OCI-LY7 (cell line): Measurements from ENCODE around the gene C17orf50. TPM values are rescaled to one million over a fixed set of nuclear protein-coding genes. Genes with fewer than 3 reads are reported as not detected.

Experiments used
- BruUV-seq: library from RNA; stranded (reverse); fragments of 400-500 nt; replicated peaks from 2 replicates; lab custom pipeline; 2021; lab: Mats Ljungman, UMichigan
- CTCF ChIA-PET: fragments of 300-600 bp; sonication (Branson Sonifier 250); formaldehyde crosslinking; loops from one replicate; lab custom pipeline; 2022; ENCODE audit warnings: antibody characterized with exemption; ENCODE audit not compliant: unreplicated experiment; lab: Charles Lee
- POLR2A ChIA-PET: fragments of 300-600 bp; sonication (Branson Sonifier 250); formaldehyde crosslinking; loops from one replicate; lab custom pipeline; 2022; ENCODE audit warnings: antibody characterized with exemption; lab: Charles Lee
- DNase-seq: peaks from one replicate; pipeline ENCODE4 v3.0.0-alpha.2; 2015; ENCODE audit warnings: low spot score
- H2AFZ ChIP-seq: fragments of 200-600 bp; sonication (generic), shearing (Covaris generic); 2 replicates; pipeline ENCODE4 v1.6.1; 2014; ENCODE audit warnings: mild to moderate bottlenecking, antibody characterized with exemption, low read length, moderate library complexity
- H3K27ac ChIP-seq: fragments of 200-600 bp; sonication (generic); 2 replicates; pipeline ENCODE4 v1.5.1; 2014; ENCODE audit warnings: mixed run types, low read depth, mild to moderate bottlenecking, moderate library complexity, low read length, inconsistent platforms; ENCODE audit not compliant: poor library complexity, severe bottlenecking
- H3K36me3 ChIP-seq: fragments of 200-600 bp; sonication (generic); 2 replicates; pipeline ENCODE4 v1.6.1; 2014; ENCODE audit warnings: mild to moderate bottlenecking, antibody characterized with exemption, low read length, moderate library complexity, mixed read lengths; ENCODE audit not compliant: insufficient read depth
- H3K4me1 ChIP-seq: fragments of 200-600 bp; sonication (generic); 2 replicates; pipeline ENCODE4 v1.5.1; 2014; ENCODE audit warnings: mild to moderate bottlenecking, low read length; ENCODE audit not compliant: insufficient read depth, poor library complexity, severe bottlenecking
- H3K4me2 ChIP-seq: fragments of 200-600 bp; sonication (generic); 2 replicates; pipeline ENCODE4 v1.6.1; 2014; ENCODE audit warnings: mild to moderate bottlenecking, low read length
- H3K4me3 ChIP-seq: fragments of 200-600 bp; sonication (generic); 2 replicates; pipeline ENCODE4 v1.5.1; 2014; ENCODE audit warnings: mild to moderate bottlenecking, low read depth, low read length; ENCODE audit not compliant: poor library complexity, severe bottlenecking
- H3K79me2 ChIP-seq: fragments of 200-600 bp; sonication (generic); 2 replicates; pipeline ENCODE4 v1.6.1; 2016; ENCODE audit warnings: low read depth, mild to moderate bottlenecking, low read length, moderate library complexity, mixed read lengths; ENCODE audit not compliant: insufficient read depth
- H3K9me2 ChIP-seq: fragments of 200-600 bp; sonication (generic); 2 replicates; pipeline ENCODE4 v1.6.1; 2016; ENCODE audit warnings: mild to moderate bottlenecking, low read length, mixed read lengths; ENCODE audit not compliant: insufficient read depth
- H3K9me3 ChIP-seq: fragments of 200-600 bp; sonication (generic); 2 replicates; pipeline ENCODE4 v1.6.1; 2014; ENCODE audit warnings: mild to moderate bottlenecking, mixed run types, low read length, mixed read lengths
- H4K20me1 ChIP-seq: fragments of 200-600 bp; sonication (generic); 2 replicates; pipeline ENCODE4 v1.6.1; 2014; ENCODE audit warnings: mild to moderate bottlenecking, antibody characterized with exemption, low read length, moderate library complexity, mixed read lengths; ENCODE audit not compliant: insufficient read depth
- EZH2phosphoT487 ChIP-seq: fragments of 200-600 bp; sonication (generic); IDR thresholded peaks from 2 replicates; pipeline ENCODE4 v1.6.1; 2018; ENCODE audit warnings: low read depth, borderline replicate concordance, mild to moderate bottlenecking, mixed run types, antibody characterized with exemption, low read length, moderate library complexity, mixed read lengths
- intact Hi-C: fragments of 100-400 bp; cut with micrococcal nuclease; formaldehyde crosslinking; loops from one replicate; pipeline ENCODE4 v1.10.0; 2022; ENCODE audit not compliant: unreplicated experiment
- total RNA-seq, 2 experiments: library from RNA; depleted of rRNA in 1 of 2; stranded (reverse); fragments of >200 nt in 1 of 2; shearing (Covaris generic) in 1 of 2; gene quantifications; 2 replicates each; pipeline ENCODE4 v1.2.3, GENCODE V29; 2014 to 2022
- TF ChIP-seq, protein P1 (sequence below): fragments of 200-600 bp; sonication (generic); conservative IDR thresholded peaks from 2 replicates; pipeline ENCODE4 v1.5.1; 2014; ENCODE audit warnings: mild to moderate bottlenecking, antibody characterized with exemption, low read length, moderate library complexity, mixed read lengths

C17orf50 gene
- total RNA-seq, 2 experiments from 2014 or later, result not detected

DNA sequence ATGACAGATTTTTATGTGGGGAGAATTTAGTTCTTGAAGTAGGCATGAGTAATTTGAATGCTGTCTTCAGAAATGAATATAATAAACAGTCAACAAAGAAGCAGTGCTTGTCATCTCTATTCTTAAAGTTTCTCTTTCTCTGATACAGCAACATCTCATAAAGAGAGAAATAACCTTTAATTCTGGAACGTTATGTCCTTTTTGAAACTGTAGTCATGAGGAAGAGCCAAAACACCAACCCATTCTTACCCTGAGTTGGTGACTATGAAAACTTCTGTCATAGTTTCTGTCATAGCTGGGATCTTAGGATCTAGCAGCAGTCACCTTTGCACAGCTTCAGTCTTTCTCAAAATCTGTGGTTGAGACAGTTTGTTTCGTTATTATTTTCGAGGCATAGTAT, 44.5 kb upstream of the C17orf50 start:
- no peak overlapping the region for H3K27ac ChIP-seq
- H2AFZ ChIP-seq, result no peak overlapping the region
- H3K9me3 ChIP-seq, result no peaks in the 10 kb centered on the region
- TF ChIP-seq, protein P1, sequence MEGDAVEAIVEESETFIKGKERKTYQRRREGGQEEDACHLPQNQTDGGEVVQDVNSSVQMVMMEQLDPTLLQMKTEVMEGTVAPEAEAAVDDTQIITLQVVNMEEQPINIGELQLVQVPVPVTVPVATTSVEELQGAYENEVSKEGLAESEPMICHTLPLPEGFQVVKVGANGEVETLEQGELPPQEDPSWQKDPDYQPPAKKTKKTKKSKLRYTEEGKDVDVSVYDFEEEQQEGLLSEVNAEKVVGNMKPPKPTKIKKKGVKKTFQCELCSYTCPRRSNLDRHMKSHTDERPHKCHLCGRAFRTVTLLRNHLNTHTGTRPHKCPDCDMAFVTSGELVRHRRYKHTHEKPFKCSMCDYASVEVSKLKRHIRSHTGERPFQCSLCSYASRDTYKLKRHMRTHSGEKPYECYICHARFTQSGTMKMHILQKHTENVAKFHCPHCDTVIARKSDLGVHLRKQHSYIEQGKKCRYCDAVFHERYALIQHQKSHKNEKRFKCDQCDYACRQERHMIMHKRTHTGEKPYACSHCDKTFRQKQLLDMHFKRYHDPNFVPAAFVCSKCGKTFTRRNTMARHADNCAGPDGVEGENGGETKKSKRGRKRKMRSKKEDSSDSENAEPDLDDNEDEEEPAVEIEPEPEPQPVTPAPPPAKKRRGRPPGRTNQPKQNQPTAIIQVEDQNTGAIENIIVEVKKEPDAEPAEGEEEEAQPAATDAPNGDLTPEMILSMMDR, result no peak
- TF ChIP-seq EZH2phosphoT487, result no peak
- no TSS peak for BruUV-seq
- H3K79me2 ChIP-seq, result no peaks in the 10 kb centered on the region
- peaks cover 40% of the 10 kb centered on the region for H3K36me3 ChIP-seq
- DNase-seq, result no peak
- ChIA-PET CTCF (no interaction called here), POLR2A (no interaction called here)
- intact Hi-C loops, result no loop called here
- peaks cover 5% of the 10 kb centered on the region for H3K4me1 ChIP-seq
- H4K20me1 ChIP-seq, result 0 out of 2 replicates have a peak, but pooled peaks cover 3% of the 10 kb centered on the region
- no peaks in the 10 kb centered on the region for H3K9me2 ChIP-seq
- no peak overlapping the region for H3K4me3 ChIP-seq
- H3K4me2 ChIP-seq, result no peak overlapping the region

DNA sequence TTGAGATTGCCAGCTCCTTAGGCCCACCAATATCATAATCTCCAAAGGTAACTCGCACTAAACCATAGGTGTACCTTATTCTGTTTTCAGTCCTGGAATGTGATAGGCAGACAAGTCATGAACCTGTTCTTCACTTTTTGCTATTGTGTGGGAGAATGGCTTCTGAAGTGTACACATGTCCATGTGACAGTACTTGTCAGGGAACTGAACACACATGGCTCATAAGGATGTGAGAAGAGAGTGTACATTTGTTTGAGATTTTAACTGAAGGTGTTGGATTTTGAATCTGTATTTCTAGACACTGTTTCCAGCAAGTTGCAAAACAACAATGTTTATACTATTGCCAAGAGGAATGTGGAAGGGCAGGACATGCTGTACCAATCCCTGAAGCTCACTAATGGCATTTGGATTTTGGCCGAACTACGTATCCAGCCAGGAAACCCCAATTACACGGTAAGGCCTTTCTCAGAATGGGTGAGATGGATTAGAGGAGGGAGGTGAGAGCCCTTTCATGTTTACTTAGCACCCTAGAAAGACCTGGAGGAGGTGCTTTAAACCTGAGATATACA, 43.7 kb upstream of the C17orf50 start:
- peaks cover 39% of the 10 kb centered on the region for H3K36me3 ChIP-seq

DNA sequence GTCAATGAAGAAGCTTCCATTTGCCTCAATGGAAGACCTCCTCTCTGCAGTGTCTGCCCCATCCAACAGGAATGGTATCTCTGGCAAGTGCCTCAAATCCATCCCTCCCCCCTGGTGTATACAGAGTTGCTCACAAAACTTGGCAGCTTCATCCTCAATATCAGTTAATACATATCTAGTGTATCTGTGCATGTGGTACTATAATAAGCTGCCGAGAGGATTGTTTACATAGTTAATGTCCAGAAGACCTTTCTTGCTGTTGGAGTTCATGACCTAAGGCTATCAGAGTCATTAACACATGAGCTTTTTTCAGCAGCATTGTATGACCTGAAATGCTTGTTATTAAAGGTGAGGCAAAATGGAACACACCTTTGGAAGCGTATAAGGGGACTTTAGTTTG, 43.2 kb upstream of the C17orf50 start:
- CTCF ChIA-PET, result no interaction called here
- TF ChIP-seq, protein P1, result no peak
- no peak for TF ChIP-seq EZH2phosphoT487
- no peaks in the 10 kb centered on the region for H3K9me2 ChIP-seq
- no TSS peak for BruUV-seq
- H3K36me3 ChIP-seq, result peaks cover 39% of the 10 kb centered on the region
- no peak overlapping the region for H3K4me2 ChIP-seq
- H3K9me3 ChIP-seq, result no peaks in the 10 kb centered on the region
- POLR2A ChIA-PET, result no interaction called here
- H2AFZ ChIP-seq, result no peak overlapping the region
- no peak overlapping the region for H3K4me3 ChIP-seq
- H3K4me1 ChIP-seq, result peaks cover 5% of the 10 kb centered on the region
- no peaks in the 10 kb centered on the region for H3K79me2 ChIP-seq
- intact Hi-C loops, result no loop called here
- H3K27ac ChIP-seq, result no peak overlapping the region
- no peak for DNase-seq
- H4K20me1 ChIP-seq, result 0 out of 2 replicates have a peak, but pooled peaks cover 3% of the 10 kb centered on the region

More for the DNA sequence above, 43.7 kb upstream of the C17orf50 start:
- intact Hi-C loops, result no loop called here
- Histone ChIP-seq H3K4me2 (no peak overlapping the region), H3K9me3 (no peaks in the 10 kb centered on the region), H3K4me1 (peaks cover 5% of the 10 kb centered on the region), H3K9me2 (no peaks in the 10 kb centered on the region), H4K20me1 (0 out of 2 replicates have a peak, but pooled peaks cover 3% of the 10 kb centered on the region), H3K4me3 (no peak overlapping the region), H3K79me2 (no peaks in the 10 kb centered on the region), H2AFZ (no peak overlapping the region), H3K27ac (no peak overlapping the region)
- POLR2A ChIA-PET, result no interaction called here
- no peak for TF ChIP-seq EZH2phosphoT487
- TF ChIP-seq, protein P1, result no peak
- DNase-seq, result no peak
- no TSS peak for BruUV-seq
- CTCF ChIA-PET, result no interaction called here
